ENCODE measurements around the gene NF2. TPM values are rescaled to one million over a fixed set of nuclear protein-coding genes. Genes with fewer than 3 reads are reported as not detected.

NF2 gene
- total RNA-seq, 1 experiment from 2014 or later, result 56.9 TPM

GRCh38 chr22:29623059-29623458 lies 19.6 kb downstream of the NF2 start (continued):
- no peak for TF ChIP-seq ZNF532 (CRISPR knock-in tag; IDR thresholded peaks at IDR 0.05; ENCODE audit: borderline replicate concordance)
- no peak for TF ChIP-seq NR1H2 (CRISPR knock-in tag; IDR thresholded peaks at IDR 0.05)
- no peak for TF ChIP-seq ZNF396 (CRISPR knock-in tag; IDR thresholded peaks at IDR 0.05; ENCODE audit: borderline replicate concordance)
- TF ChIP-seq FOXP1 (CRISPR knock-in tag; IDR thresholded peaks at IDR 0.05; ENCODE audit: borderline replicate concordance), result no peak
- no peak for TF ChIP-seq FOXJ3 (CRISPR knock-in tag; IDR thresholded peaks at IDR 0.05; ENCODE audit: borderline replicate concordance)

GRCh38 chr22:29623553-29624169 lies 20.2 kb downstream of the NF2 start:
- ChIA-PET POLR2A (interaction anchor here (0.6 kb wide), 1 partner anchor 361 kb away, joined by 3 read pairs; no protein-coding TSS in a partner anchor), CTCF (interaction anchor here (1.0 to 1.5 kb wide), 3 partner anchors 12 to 171 kb away, joined by 3 to 10 read pairs (median 5); no protein-coding TSS in a partner anchor)
- DNase-seq (ENCODE audit: low spot score) (no peak), ATAC-seq (no peak)
- H3K36me3 Mint-ChIP-seq, result no peaks in the 10 kb centered on the region
- H3K27ac Mint-ChIP-seq, result peak overlapping the region; percentile 89
- peaks cover 47% of the 10 kb centered on the region for H3K4me1 Mint-ChIP-seq
- no peaks in the 10 kb centered on the region for H3K27me3 Mint-ChIP-seq (ENCODE audit: low read depth)
- H3K9me3 Mint-ChIP-seq, result no peaks in the 10 kb centered on the region
- no peak overlapping the region for H3K4me3 Mint-ChIP-seq
- TF ChIP-seq NR3C1 (CRISPR knock-in tag; conservative IDR thresholded peaks at IDR 0.05; ENCODE audit: low read depth), result no peak
- TF ChIP-seq ZNF121 (CRISPR knock-in tag; IDR thresholded peaks at IDR 0.05), result no peak
- TF ChIP-seq RORB (CRISPR knock-in tag; IDR thresholded peaks at IDR 0.05), result no peak
- no peak for TF ChIP-seq FOXJ3 (CRISPR knock-in tag; IDR thresholded peaks at IDR 0.05; ENCODE audit: borderline replicate concordance)
- TF ChIP-seq NFYB (CRISPR knock-in tag; conservative IDR thresholded peaks at IDR 0.05; ENCODE audit: low read depth), result no peak
- TF ChIP-seq GTF2I (CRISPR knock-in tag; conservative IDR thresholded peaks at IDR 0.05), result no peak
- TF ChIP-seq ATF6 (CRISPR knock-in tag; IDR thresholded peaks at IDR 0.05), result no peak
- TF ChIP-seq KAT7 (CRISPR knock-in tag; IDR thresholded peaks at IDR 0.05; ENCODE audit: borderline replicate concordance), result no peak
- no peak for TF ChIP-seq SP1 (CRISPR knock-in tag; conservative IDR thresholded peaks at IDR 0.05)
- TF ChIP-seq ZNF671 (CRISPR knock-in tag; IDR thresholded peaks at IDR 0.05), result no peak
- no peak for TF ChIP-seq E2F5 (CRISPR knock-in tag; IDR thresholded peaks at IDR 0.05)
- no peak for TF ChIP-seq ZNF317 (CRISPR knock-in tag; IDR thresholded peaks at IDR 0.05; ENCODE audit: borderline replicate concordance, low read depth)
- no peak for TF ChIP-seq ATF2 (CRISPR knock-in tag; IDR thresholded peaks at IDR 0.05; ENCODE audit: borderline replicate concordance, low read depth)
- TF ChIP-seq STAT6 (CRISPR knock-in tag; conservative IDR thresholded peaks at IDR 0.05; ENCODE audit: low read depth), result no peak
- TF ChIP-seq CREM (CRISPR knock-in tag; IDR thresholded peaks at IDR 0.05), result no peak
- no peak for TF ChIP-seq RELA (CRISPR knock-in tag; IDR thresholded peaks at IDR 0.05; ENCODE audit: borderline replicate concordance)
- no peak for TF ChIP-seq AFF4 (CRISPR knock-in tag; IDR thresholded peaks at IDR 0.05; ENCODE audit: borderline replicate concordance)

All from WTC11 (cell line).